PC-9 (cell line): ENCODE results near the gene B4GALNT2. TPM values are rescaled to one million over a fixed set of nuclear protein-coding genes. Genes with fewer than 3 reads are reported as not detected.

Source experiments
- BruUV-seq: library from RNA; stranded (reverse); fragments of 400-500 nt; replicated peaks from 2 replicates; lab custom pipeline; 2021; lab: Mats Ljungman, UMichigan
- CTCF ChIA-PET: fragments of 300-600 bp; sonication (Branson Sonifier 250); formaldehyde crosslinking; loops from one replicate; lab custom pipeline; 2022; ENCODE audit warnings: antibody characterized with exemption; lab: Charles Lee
- POLR2A ChIA-PET: fragments of 300-600 bp; sonication (Branson Sonifier 250); formaldehyde crosslinking; loops from one replicate; lab custom pipeline; 2022; ENCODE audit warnings: antibody characterized with exemption; ENCODE audit not compliant: unreplicated experiment; lab: Charles Lee
- DNase-seq, 2 experiments: peaks; one replicate each; pipeline versions ENCODE4 v3.0.0 to v3.0.0-alpha.2; 2015 to 2022; ENCODE audit warnings: mixed read lengths in 1 of 2
- H2AFZ ChIP-seq: fragments of 200-600 bp; sonication (generic); 2 replicates; pipeline ENCODE4 v1.8.1; 2017; ENCODE audit warnings: antibody characterized with exemption
- H3F3A ChIP-seq: fragments of 200-600 bp; sonication (generic); 2 replicates; pipeline ENCODE4 v1.8.1; 2017; ENCODE audit warnings: antibody characterized with exemption, mild to moderate bottlenecking, low read depth; ENCODE audit not compliant: insufficient read depth
- H3K27ac ChIP-seq: fragments of 200-600 bp; sonication (generic); 2 replicates; pipeline ENCODE4 v1.6.1; 2016; ENCODE audit warnings: mixed run types
- H3K27me3 ChIP-seq: fragments of 200-600 bp; sonication (generic); 2 replicates; pipeline ENCODE4 v1.6.1; 2016; ENCODE audit warnings: low read depth, mixed run types; ENCODE audit not compliant: insufficient read depth
- H3K36me3 ChIP-seq: fragments of 200-600 bp; sonication (generic); 2 replicates; pipeline ENCODE4 v1.6.1; 2016; ENCODE audit warnings: low read depth, mixed run types
- H3K4me1 ChIP-seq: fragments of 200-600 bp; sonication (generic); replicated peaks from 2 replicates; pipeline ENCODE4 v1.6.1; 2016; ENCODE audit warnings: mixed run types; ENCODE audit not compliant: insufficient read depth
- H3K4me2 ChIP-seq: fragments of 200-600 bp; sonication (generic); 2 replicates; pipeline ENCODE4 v1.6.1; 2017; ENCODE audit warnings: mixed run types
- H3K4me3 ChIP-seq: fragments of 200-600 bp; sonication (generic); 2 replicates; pipeline ENCODE4 v1.6.1; 2016; ENCODE audit warnings: mixed run types
- H3K79me2 ChIP-seq: fragments of 200-600 bp; sonication (generic); 2 replicates; pipeline ENCODE4 v1.6.1; 2017; ENCODE audit warnings: low read depth, mixed run types
- H3K9me2 ChIP-seq: fragments of 200-600 bp; sonication (generic); 2 replicates; pipeline ENCODE4 v1.8.1; 2017; ENCODE audit warnings: mild to moderate bottlenecking; ENCODE audit not compliant: insufficient read depth
- H3K9me3 ChIP-seq: fragments of 200-600 bp; sonication (generic); 2 replicates; pipeline ENCODE4 v1.8.1; 2016; ENCODE audit warnings: low read depth; ENCODE audit not compliant: insufficient read depth
- H4K20me1 ChIP-seq: fragments of 200-600 bp; sonication (generic); 2 replicates; pipeline ENCODE4 v1.8.1; 2017; ENCODE audit not compliant: insufficient read depth
- EZH2 ChIP-seq: fragments of 200-600 bp; sonication (generic); IDR thresholded peaks from 2 replicates; pipeline ENCODE4 v1.8.0; 2017; ENCODE audit warnings: antibody characterized with exemption, low read depth
- intact Hi-C: fragments of 100-400 bp; cut with micrococcal nuclease; formaldehyde crosslinking; loops from one replicate; pipeline ENCODE4 v1.10.0; 2022; ENCODE audit not compliant: unreplicated experiment
- total RNA-seq: library from RNA; stranded (reverse); gene quantifications from 2 replicates; pipeline ENCODE4 v1.2.3, GENCODE V29; 2021
- TF ChIP-seq, protein P1 (sequence below): fragments of 200-600 bp; sonication (generic); conservative IDR thresholded peaks from 2 replicates; pipeline ENCODE4 v1.6.1; 2017; ENCODE audit warnings: mixed run types, antibody characterized with exemption, mild to moderate bottlenecking, moderate library complexity

The B4GALNT2 gene
- total RNA-seq, 1 experiment from 2014 or later = not detected

DNA sequence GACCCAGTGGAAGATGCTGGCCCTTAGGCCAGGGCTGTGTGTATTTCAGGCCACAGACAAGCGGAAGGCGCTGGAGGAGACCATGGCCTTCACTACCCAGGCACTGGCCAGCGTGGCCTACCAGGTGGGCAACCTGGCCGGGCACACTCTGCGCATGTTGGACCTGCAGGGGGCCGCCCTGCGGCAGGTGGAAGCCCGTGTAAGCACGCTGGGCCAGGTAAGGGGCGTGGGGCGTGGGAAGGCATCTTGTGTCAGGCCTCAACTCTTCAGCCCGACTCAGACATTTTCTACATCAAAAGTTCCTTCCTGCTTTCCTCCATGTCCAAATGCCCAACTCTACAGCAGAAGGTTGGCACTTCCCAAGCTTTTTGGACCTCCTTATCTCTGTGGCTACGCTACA, 83.9 kb downstream of the B4GALNT2 start:
- TF ChIP-seq, protein P1, sequence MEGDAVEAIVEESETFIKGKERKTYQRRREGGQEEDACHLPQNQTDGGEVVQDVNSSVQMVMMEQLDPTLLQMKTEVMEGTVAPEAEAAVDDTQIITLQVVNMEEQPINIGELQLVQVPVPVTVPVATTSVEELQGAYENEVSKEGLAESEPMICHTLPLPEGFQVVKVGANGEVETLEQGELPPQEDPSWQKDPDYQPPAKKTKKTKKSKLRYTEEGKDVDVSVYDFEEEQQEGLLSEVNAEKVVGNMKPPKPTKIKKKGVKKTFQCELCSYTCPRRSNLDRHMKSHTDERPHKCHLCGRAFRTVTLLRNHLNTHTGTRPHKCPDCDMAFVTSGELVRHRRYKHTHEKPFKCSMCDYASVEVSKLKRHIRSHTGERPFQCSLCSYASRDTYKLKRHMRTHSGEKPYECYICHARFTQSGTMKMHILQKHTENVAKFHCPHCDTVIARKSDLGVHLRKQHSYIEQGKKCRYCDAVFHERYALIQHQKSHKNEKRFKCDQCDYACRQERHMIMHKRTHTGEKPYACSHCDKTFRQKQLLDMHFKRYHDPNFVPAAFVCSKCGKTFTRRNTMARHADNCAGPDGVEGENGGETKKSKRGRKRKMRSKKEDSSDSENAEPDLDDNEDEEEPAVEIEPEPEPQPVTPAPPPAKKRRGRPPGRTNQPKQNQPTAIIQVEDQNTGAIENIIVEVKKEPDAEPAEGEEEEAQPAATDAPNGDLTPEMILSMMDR = no peak
- TF ChIP-seq EZH2 = no peak
- H3K9me3 ChIP-seq = no peaks in the 10 kb centered on the region
- H3F3A ChIP-seq = no peaks in the 10 kb centered on the region
- H3K36me3 ChIP-seq = no peaks in the 10 kb centered on the region
- H3K27me3 ChIP-seq = no peaks in the 10 kb centered on the region
- no peaks in the 10 kb centered on the region for H3K9me2 ChIP-seq
- no peak overlapping the region for H3K4me2 ChIP-seq
- no peaks in the 10 kb centered on the region for H3K4me1 ChIP-seq
- no TSS peak for BruUV-seq
- no peak overlapping the region for H3K4me3 ChIP-seq
- no peak overlapping the region for H2AFZ ChIP-seq
- POLR2A ChIA-PET = no interaction called here
- no peak for DNase-seq
- CTCF ChIA-PET = no interaction called here
- intact Hi-C loops = no loop called here
- no peaks in the 10 kb centered on the region for H3K79me2 ChIP-seq
- no peak overlapping the region for H3K27ac ChIP-seq
- no peaks in the 10 kb centered on the region for H4K20me1 ChIP-seq

- Histone ChIP-seq H3K36me3 (no peaks in the 10 kb centered on the region), H4K20me1 (no peaks in the 10 kb centered on the region), H3K9me2 (no peaks in the 10 kb centered on the region), H3K27me3 (no peaks in the 10 kb centered on the region), H3K4me3 (no peak overlapping the region), H3K79me2 (no peaks in the 10 kb centered on the region), H3K4me2 (no peak overlapping the region), H3K27ac (no peak overlapping the region), H2AFZ (no peak overlapping the region), H3F3A (no peaks in the 10 kb centered on the region), H3K4me1 (no peaks in the 10 kb centered on the region), H3K9me3 (no peaks in the 10 kb centered on the region)
- intact Hi-C loops = no loop called here
- no peak for DNase-seq
- no TSS peak for BruUV-seq
- POLR2A ChIA-PET = no interaction called here
- CTCF ChIA-PET = no interaction called here
- TF ChIP-seq, protein P1 = no peak
- TF ChIP-seq EZH2 = no peak
Observed at GRCh38 chr17:49216953-49217650, 84.5 kb downstream of the B4GALNT2 start.

- H4K20me1 ChIP-seq = no peaks in the 10 kb centered on the region
- no peaks in the 10 kb centered on the region for H3K4me1 ChIP-seq
- H3K9me2 ChIP-seq = no peaks in the 10 kb centered on the region
- TF ChIP-seq, protein P1 = no peak
- no peak for TF ChIP-seq EZH2
- ChIA-PET CTCF (no interaction called here), POLR2A (no interaction called here)
- no peaks in the 10 kb centered on the region for H3K36me3 ChIP-seq
- H3K4me2 ChIP-seq = no peak overlapping the region
- intact Hi-C loops = no loop called here
- H3K79me2 ChIP-seq = no peaks in the 10 kb centered on the region
- no peak for DNase-seq
- H3F3A ChIP-seq = no peaks in the 10 kb centered on the region
- BruUV-seq = no TSS peak
- H3K27ac ChIP-seq = no peak overlapping the region
- H3K27me3 ChIP-seq = peaks cover 5% of the 10 kb centered on the region; the same call in 1 of the 2 replicates
- no peak overlapping the region for H3K4me3 ChIP-seq
- H3K9me3 ChIP-seq = no peaks in the 10 kb centered on the region
- no peak overlapping the region for H2AFZ ChIP-seq
Observed at GRCh38 chr17:49217651-49218413, 85.3 kb downstream of the B4GALNT2 start.
